DND-41 (cell line): ENCODE results near the gene UGT1A8.

Source experiments
- ATAC-seq: fragments of 200-7000 bp; cut with Tn5 transposase; 3 replicates; pipeline ENCODE4 v1.9.1; 2021; ENCODE audit warnings: low read depth; ENCODE audit not compliant: insufficient read depth
- DNase-seq: peaks from one replicate; pipeline ENCODE4 v3.0.0-alpha.2; 2020
- H2AFZ ChIP-seq: 2 replicates; pipeline ENCODE4 v1.6.0; 2012; ENCODE audit warnings: low read depth, low read length
- H3K27ac ChIP-seq: 2 replicates; pipeline ENCODE4 v1.5.1; 2012; ENCODE audit warnings: low read length, inconsistent platforms
- H3K27me3 ChIP-seq: fragments of 200-600 bp; sonication (generic); 2 replicates; pipeline ENCODE4 v1.6.0; 2012; ENCODE audit warnings: low read length, mild to moderate bottlenecking, inconsistent platforms; ENCODE audit not compliant: insufficient read depth, poor library complexity
- H3K36me3 ChIP-seq: 2 replicates; pipeline ENCODE4 v1.5.1; 2012; ENCODE audit warnings: low read length, inconsistent platforms; ENCODE audit not compliant: insufficient read depth
- H3K4me1 ChIP-seq: 2 replicates; pipeline ENCODE4 v1.5.1; 2012; ENCODE audit warnings: mild to moderate bottlenecking, low read length; ENCODE audit not compliant: insufficient read depth
- H3K4me2 ChIP-seq: 2 replicates; pipeline ENCODE4 v1.6.0; 2012; ENCODE audit warnings: mild to moderate bottlenecking, moderate library complexity, low read length, inconsistent platforms; ENCODE audit not compliant: insufficient read depth
- H3K4me3 ChIP-seq, 2 experiments: fragments of 200-600 bp in 1 of 2; shearing (Covaris generic) in 1 of 2; 2 replicates each; pipeline ENCODE4 v1.5.1; 2012 to 2016; ENCODE audit warnings: inconsistent platforms in 2 of 2, low read length in 2 of 2, mild to moderate bottlenecking in 2 of 2, low read depth in 1 of 2, moderate library complexity in 1 of 2
- H3K79me2 ChIP-seq: 2 replicates; pipeline ENCODE4 v1.6.0; 2012; ENCODE audit warnings: low read length, inconsistent platforms; ENCODE audit not compliant: insufficient read depth
- H3K9ac ChIP-seq: 2 replicates; pipeline ENCODE4 v1.6.0; 2012; ENCODE audit warnings: low read depth, mild to moderate bottlenecking, inconsistent platforms, low read length, moderate library complexity
- H3K9me3 ChIP-seq: 2 replicates; pipeline ENCODE4 v1.5.1; 2012; ENCODE audit warnings: low read length, moderate library complexity, mild to moderate bottlenecking, inconsistent platforms; ENCODE audit not compliant: insufficient read depth, severe bottlenecking
- H4K20me1 ChIP-seq: 2 replicates; pipeline ENCODE4 v1.6.0; 2012; ENCODE audit warnings: low read length; ENCODE audit not compliant: insufficient read depth
- EZH2 ChIP-seq: IDR thresholded peaks from 3 replicates; pipeline ENCODE4 v1.6.1; 2012; ENCODE audit warnings: borderline replicate concordance, low read depth, mild to moderate bottlenecking, moderate library complexity, low read length, inconsistent platforms; ENCODE audit not compliant: severe bottlenecking
- TF ChIP-seq, protein P1 (sequence below): IDR thresholded peaks from 2 replicates; pipeline ENCODE4 v1.5.1; 2012; ENCODE audit warnings: borderline replicate concordance, low read length, moderate library complexity, mild to moderate bottlenecking; ENCODE audit not compliant: poor library complexity, severe bottlenecking; ENCODE audit errors: extremely low read depth

UGT1A8 gene

DNA sequence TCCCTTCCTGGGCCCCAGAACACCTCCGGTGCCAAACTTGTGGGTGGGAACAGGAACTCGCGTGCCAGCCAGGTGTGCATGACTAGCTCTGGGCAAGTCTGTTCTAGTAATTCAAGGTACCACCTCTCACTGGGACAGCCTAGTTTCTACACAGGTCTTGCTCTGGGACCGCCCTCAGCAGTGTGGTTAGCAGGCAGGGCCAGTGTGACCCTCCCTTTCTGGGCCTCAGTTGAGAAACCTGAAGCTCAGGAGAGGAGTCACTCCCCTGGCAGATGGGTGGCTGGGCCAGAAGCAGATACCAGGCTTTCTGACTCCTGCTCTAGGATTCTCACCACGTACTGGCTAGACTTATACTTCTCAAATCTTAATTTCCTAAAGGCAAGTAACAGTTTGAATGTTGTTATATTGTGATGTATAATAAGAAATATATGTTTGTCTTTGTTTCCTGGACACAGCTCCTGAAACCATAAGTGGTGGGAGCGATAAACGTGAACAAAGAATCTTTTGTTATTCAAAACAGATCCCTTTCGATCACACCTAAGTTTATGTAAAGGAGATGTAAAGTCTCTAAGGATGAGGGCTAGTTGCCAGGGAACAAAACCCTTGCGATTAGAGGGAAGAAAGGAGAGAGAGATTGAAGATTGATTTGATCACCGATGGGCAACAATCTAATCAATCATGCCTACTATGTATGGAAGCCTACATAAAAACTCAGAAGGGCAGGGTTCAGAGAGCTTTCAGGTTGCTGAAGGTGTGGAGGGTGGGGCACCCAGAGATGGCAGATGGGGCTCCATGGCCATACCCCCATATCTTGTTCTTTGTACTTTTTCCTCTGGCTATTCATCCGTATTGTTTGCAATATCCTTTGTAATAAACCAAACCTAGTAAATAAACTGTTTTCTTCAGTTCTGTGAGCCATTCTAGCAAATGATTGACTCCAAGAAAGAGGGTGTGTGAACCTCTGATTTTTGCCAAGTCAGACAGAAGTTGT, 74.3 kb downstream of the UGT1A8 start:
- Histone ChIP-seq H3K9ac (no peak overlapping the region), H3K4me2 (no peak overlapping the region), H3K27ac (no peak overlapping the region), H3K9me3 (no peaks in the 10 kb centered on the region), H3K36me3 (no peaks in the 10 kb centered on the region), H2AFZ (no peak overlapping the region), H3K27me3 (peaks cover 19% of the 10 kb centered on the region), H3K4me1 (no peaks in the 10 kb centered on the region), H3K4me3 (no peak overlapping the region), H4K20me1 (no peaks in the 10 kb centered on the region), H3K79me2 (no peaks in the 10 kb centered on the region)
- DNase-seq (no peak), ATAC-seq (no peak)
- no peak for TF ChIP-seq EZH2
- TF ChIP-seq, protein P1, sequence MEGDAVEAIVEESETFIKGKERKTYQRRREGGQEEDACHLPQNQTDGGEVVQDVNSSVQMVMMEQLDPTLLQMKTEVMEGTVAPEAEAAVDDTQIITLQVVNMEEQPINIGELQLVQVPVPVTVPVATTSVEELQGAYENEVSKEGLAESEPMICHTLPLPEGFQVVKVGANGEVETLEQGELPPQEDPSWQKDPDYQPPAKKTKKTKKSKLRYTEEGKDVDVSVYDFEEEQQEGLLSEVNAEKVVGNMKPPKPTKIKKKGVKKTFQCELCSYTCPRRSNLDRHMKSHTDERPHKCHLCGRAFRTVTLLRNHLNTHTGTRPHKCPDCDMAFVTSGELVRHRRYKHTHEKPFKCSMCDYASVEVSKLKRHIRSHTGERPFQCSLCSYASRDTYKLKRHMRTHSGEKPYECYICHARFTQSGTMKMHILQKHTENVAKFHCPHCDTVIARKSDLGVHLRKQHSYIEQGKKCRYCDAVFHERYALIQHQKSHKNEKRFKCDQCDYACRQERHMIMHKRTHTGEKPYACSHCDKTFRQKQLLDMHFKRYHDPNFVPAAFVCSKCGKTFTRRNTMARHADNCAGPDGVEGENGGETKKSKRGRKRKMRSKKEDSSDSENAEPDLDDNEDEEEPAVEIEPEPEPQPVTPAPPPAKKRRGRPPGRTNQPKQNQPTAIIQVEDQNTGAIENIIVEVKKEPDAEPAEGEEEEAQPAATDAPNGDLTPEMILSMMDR, result no peak

DNA sequence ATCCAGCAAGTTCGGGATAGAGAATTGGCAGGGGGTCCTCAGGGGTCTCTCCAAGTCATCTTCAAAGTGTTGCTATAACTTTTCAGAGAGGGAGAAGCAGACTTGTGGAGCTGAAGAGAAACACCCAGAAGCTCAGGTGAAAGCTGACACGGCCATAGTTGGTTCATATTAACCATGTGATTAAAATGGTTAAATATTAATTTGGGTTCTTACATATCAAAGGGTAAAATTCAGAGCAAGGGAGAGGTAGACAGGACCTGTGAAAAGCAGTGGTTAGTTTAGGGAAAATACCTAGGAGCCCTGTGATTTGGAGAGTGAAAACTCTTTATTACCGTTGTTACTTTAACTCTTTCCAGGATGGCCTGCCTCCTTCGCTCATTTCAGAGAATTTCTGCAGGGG, 75.2 kb downstream of the UGT1A8 start, which contains the start of gene UGT1A6:
Gene UGT1A6, plus strand, starts transcription at position 243 of the 400 bp plus-strand sequence. Its CDS starts 115 bp downstream, at position 358.
- Histone ChIP-seq H3K36me3 (no peaks in the 10 kb centered on the region), H2AFZ (no peak within 1 kb of the TSS), H3K4me3 (no peak within 1 kb of the TSS), H3K79me2 (no peaks in the 10 kb centered on the region), H3K4me2 (no peak within 1 kb of the TSS), H3K27me3 (peaks cover 19% of the 10 kb centered on the region), H3K27ac (no peak within 1 kb of the TSS), H3K4me1 (no peaks in the 10 kb centered on the region), H3K9me3 (no peaks in the 10 kb centered on the region), H4K20me1 (no peaks in the 10 kb centered on the region), H3K9ac (no peak within 1 kb of the TSS)
- DNase-seq (no peak), ATAC-seq (no peak)
- TF ChIP-seq, protein P1, result no peak
- no peak for TF ChIP-seq EZH2

DNA sequence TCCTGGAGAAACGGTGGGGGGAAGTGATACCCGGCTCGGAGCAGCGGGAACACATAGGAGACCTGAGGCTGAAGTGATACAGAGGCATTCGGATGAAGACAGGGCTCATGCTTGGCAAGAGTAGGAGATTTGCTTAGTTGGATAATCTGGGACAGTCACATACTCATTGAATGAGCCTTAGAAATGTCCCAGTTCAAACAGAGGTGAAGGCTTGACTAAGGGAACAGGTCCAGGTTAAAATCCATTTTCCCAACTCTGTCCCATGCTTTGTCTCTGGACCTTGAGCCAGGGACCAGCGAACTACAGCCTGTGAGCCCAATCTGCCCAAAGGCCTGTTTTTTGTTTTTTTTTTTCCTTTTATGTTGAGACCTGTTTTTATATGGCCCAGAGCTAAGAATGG, 76.5 kb downstream of the UGT1A8 start:
- Histone ChIP-seq H3K4me2 (no peak overlapping the region), H3K27me3 (peaks cover 26% of the 10 kb centered on the region), H3K4me3 (no peak overlapping the region), H2AFZ (no peak overlapping the region), H3K36me3 (no peaks in the 10 kb centered on the region), H3K79me2 (no peaks in the 10 kb centered on the region), H4K20me1 (no peaks in the 10 kb centered on the region), H3K9ac (no peak overlapping the region), H3K9me3 (no peaks in the 10 kb centered on the region), H3K4me1 (no peaks in the 10 kb centered on the region), H3K27ac (no peak overlapping the region)
- no peak for DNase-seq
- TF ChIP-seq, protein P1, result no peak
- TF ChIP-seq EZH2, result no peak
- ATAC-seq, result no peak
